LoVo (cell line): ENCODE measurements around the gene SEMA4A.
"Not testable (repeated sequence)": the region's sequence is repeated elsewhere in the genome, so short reads cannot be mapped to it uniquely, and the experiment has no call there.

Experiments
- DNase-seq: peaks from one replicate; pipeline ENCODE4 v3.0.0-alpha.2; 2016; ENCODE audit warnings: low spot score

The SEMA4A gene

GRCh38 chr1:156194300-156194652 is 40.9 kb downstream of the SEMA4A start:
- DNase-seq: no peak

GRCh38 chr1:156195853-156196252 is 42.5 kb downstream of the SEMA4A start:
- no peak for DNase-seq

GRCh38 chr1:156196445-156196844 is 43.1 kb downstream of the SEMA4A start:
- no peak for DNase-seq

- DNase-seq: no peak
These were observed 45.5 kb downstream of the SEMA4A start for GRCh38 chr1:156198831-156199349.

GRCh38 chr1:156200044-156200443 is 46.7 kb downstream of the SEMA4A start:
- no peak for DNase-seq

- no peak for DNase-seq
These were observed 49.9 kb downstream of the SEMA4A start for GRCh38 chr1:156203331-156203730.

GRCh38 chr1:156204686-156205085 is 51.3 kb downstream of the SEMA4A start:
- no peak for DNase-seq

GRCh38 chr1:156211243-156211642 is 57.9 kb downstream of the SEMA4A start:
- DNase-seq: no peak

GRCh38 chr1:156212130-156212529 is 58.7 kb downstream of the SEMA4A start:
- no peak for DNase-seq

GRCh38 chr1:156212833-156213643 is 59.7 kb downstream of the SEMA4A start, which contains the start of gene PMF1:
Gene PMF1, plus strand, starts transcription at chr1:156213007. Its CDS starts 9 bp downstream, at chr1:156213016.
- peak; percentile 95 for DNase-seq

GRCh38 chr1:156213644-156213966 is 60.2 kb downstream of the SEMA4A start:
- DNase-seq: no peak

GRCh38 chr1:156214024-156214748 is 60.8 kb downstream of the SEMA4A start:
- DNase-seq: no peak

- DNase-seq: not testable (repeated sequence)
These were observed 63.1 kb downstream of the SEMA4A start for GRCh38 chr1:156216361-156217086.

GRCh38 chr1:156217871-156218270 is 64.5 kb downstream of the SEMA4A start:
- no peak for DNase-seq

- no peak for DNase-seq
These were observed 66.8 kb downstream of the SEMA4A start for GRCh38 chr1:156220226-156220625.

- DNase-seq: no peak
These were observed 68.8 kb downstream of the SEMA4A start for GRCh38 chr1:156221986-156222692.

- DNase-seq: no peak
These were observed 72.3 kb downstream of the SEMA4A start for GRCh38 chr1:156225677-156226014.

GRCh38 chr1:156226116-156226538 is 72.7 kb downstream of the SEMA4A start:
- DNase-seq: no peak

- DNase-seq: no peak
These were observed 73.4 kb downstream of the SEMA4A start for GRCh38 chr1:156226782-156227181.
